GM19351 (cell line): ENCODE measurements around the gene PPHLN1.
"Not testable (repeated sequence)": the region's sequence is repeated elsewhere in the genome, so short reads cannot be mapped to it uniquely, and the experiment has no call there.

Experiments
- ATAC-seq: cut with Tn5 transposase; IDR thresholded peaks from one replicate; pipeline ENCODE4 v1.9.1; 2021; ENCODE audit warnings: mild to moderate bottlenecking, moderate library complexity; ENCODE audit not compliant: unreplicated experiment

The PPHLN1 gene

GRCh38 chr12:42320796-42321195 is 5.2 kb upstream of the PPHLN1 start:
- ATAC-seq: no peak

- ATAC-seq: no peak
Observed at GRCh38 chr12:42322567-42322966, 3.4 kb upstream of the PPHLN1 start.

GRCh38 chr12:42323856-42324255 is 2.1 kb upstream of the PPHLN1 start:
- no peak for ATAC-seq

- no peak for ATAC-seq
Observed at GRCh38 chr12:42325326-42325652, 678 bp upstream of the PPHLN1 start.

- ATAC-seq: no peak
Observed at GRCh38 chr12:42326541-42327226, 717 bp downstream of the PPHLN1 start.

GRCh38 chr12:42327227-42327590 is 1.2 kb downstream of the PPHLN1 start:
- no peak for ATAC-seq

GRCh38 chr12:42330097-42330496 is 4.1 kb downstream of the PPHLN1 start:
- ATAC-seq: not testable (repeated sequence)

- ATAC-seq: peak; percentile 82
Observed at GRCh38 chr12:42332301-42333285, 6.6 kb downstream of the PPHLN1 start.

- no peak for ATAC-seq
Observed at GRCh38 chr12:42336286-42336685, 10.3 kb downstream of the PPHLN1 start.

GRCh38 chr12:42338280-42338679 is 12.3 kb downstream of the PPHLN1 start:
- ATAC-seq: no peak

- ATAC-seq: no peak
Observed at GRCh38 chr12:42342028-42342427, 16.1 kb downstream of the PPHLN1 start.

GRCh38 chr12:42343721-42344120 is 17.8 kb downstream of the PPHLN1 start:
- ATAC-seq: no peak

GRCh38 chr12:42346403-42347002 is 20.5 kb downstream of the PPHLN1 start:
- no peak for ATAC-seq

- ATAC-seq: not testable (repeated sequence)
Observed at GRCh38 chr12:42349119-42350020, 23.4 kb downstream of the PPHLN1 start.

GRCh38 chr12:42350021-42350407 is 24.0 kb downstream of the PPHLN1 start:
- ATAC-seq: not testable (repeated sequence)

GRCh38 chr12:42356344-42356743 is 30.4 kb downstream of the PPHLN1 start:
- no peak for ATAC-seq

GRCh38 chr12:42360747-42361403 is 34.9 kb downstream of the PPHLN1 start:
- ATAC-seq: peak; percentile 70

GRCh38 chr12:42361909-42362646 is 36.1 kb downstream of the PPHLN1 start:
- peak; percentile 42 for ATAC-seq

- no peak for ATAC-seq
Observed at GRCh38 chr12:42362647-42363260, 36.8 kb downstream of the PPHLN1 start.
